K562 treated with DMSO at 1 percent for 48 hours (cell line): ENCODE results near the gene DMP1. TPM values are rescaled to one million over a fixed set of nuclear protein-coding genes. Genes with fewer than 3 reads are reported as not detected.

Source experiments
- total RNA-seq: library from RNA; unstranded; fragments of 300-600 nt; gene quantifications from 2 replicates; pipeline ENCODE4 v1.2.3, GENCODE V29; 2022; ENCODE audit warnings: low replicate concordance; ENCODE audit errors: extremely low read depth

Gene DMP1
- total RNA-seq = not detected in 2 replicates

GRCh38 chr4:87649980-87650379, at the start of gene DMP1:
DMP1 (plus strand) TSS chr4:87650280; CDS start chr4:87656493, 6,213 bp downstream.

GRCh38 chr4:87608229-87608628, 41.9 kb upstream of the DMP1 start, which contains the start of gene DSPP:
DSPP (plus strand) TSS chr4:87608529; CDS start chr4:87610909, 2,380 bp downstream.

Other genes starting within 250 kb of the DMP1 start
- gene NUDT9, start 227.7 kb upstream of the DMP1 start, total RNA-seq = not detected in 2 replicates
- not detected in 2 replicates for gene SPARCL1, start 120.9 kb upstream of the DMP1 start, total RNA-seq
- gene DSPP, start 41.8 kb upstream of the DMP1 start, total RNA-seq = not detected in 2 replicates
- gene IBSP, start 149.3 kb downstream of the DMP1 start, total RNA-seq = not detected in 2 replicates
- gene MEPE, start 182.7 kb downstream of the DMP1 start, total RNA-seq = not detected in 2 replicates